ENCODE measurements around the gene ADGRA1. TPM values are rescaled to one million over a fixed set of nuclear protein-coding genes. Genes with fewer than 3 reads are reported as not detected.

Gene ADGRA1
- total RNA-seq, 6 donors from 2014 or later, result 0.30 to 1.0 (median 0.39) TPM; not detected in 1

GRCh38 chr10:133045556-133046389, 42.0 kb upstream of the ADGRA1 start:
- DNase-seq (peak in 1 of 2 donors; percentile 58), ATAC-seq (ENCODE audit: low FRiP score in 2 of 2) (no peak)
- Histone ChIP-seq H3K36me3 (no peaks in the 10 kb centered on the region), H3K27ac (no peak overlapping the region), H3K4me1 (no peaks in the 10 kb centered on the region), H3K9me3 (no peaks in the 10 kb centered on the region), H3K4me3 (no peak overlapping the region), H3K27me3 (peaks cover 0 to 3% (median 0%) of the 10 kb centered on the region in 4 donors)
- TF ChIP-seq EP300 (IDR thresholded peaks at IDR 0.05) (no peak), POLR2AphosphoS5 (IDR thresholded peaks at IDR 0.05) (no peak), CTCF (IDR thresholded peaks at IDR 0.05) (no peak), POLR2A (IDR thresholded peaks at IDR 0.05) (no peak)
- WGBS, 2 donors, result 76 to 81% methylated on average over 24 to 26 of the region's 26 CpGs

DNA sequence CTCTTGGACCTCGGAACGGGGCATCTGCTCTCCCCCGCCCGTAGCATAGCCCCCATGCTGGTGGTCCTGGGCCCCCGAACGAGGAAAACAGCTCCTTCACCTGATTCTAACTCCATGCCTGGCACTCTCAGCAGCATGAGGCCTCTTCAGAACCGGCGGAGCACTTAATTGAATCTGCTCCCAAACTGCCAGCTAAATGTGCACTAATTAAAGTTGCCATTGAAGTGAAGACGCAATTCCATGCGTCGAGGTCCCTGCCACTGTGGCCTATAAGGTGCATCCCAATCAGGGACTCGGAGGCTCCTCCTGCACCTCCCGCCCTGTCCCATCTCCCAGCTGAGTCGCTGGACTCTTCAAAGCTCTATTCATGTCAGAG, 41.3 kb upstream of the ADGRA1 start:
- DNase-seq (no peak), ATAC-seq (ENCODE audit: low FRiP score in 2 of 2) (no peak)
- no peak overlapping the region for H3K4me3 ChIP-seq
- no peak for TF ChIP-seq POLR2AphosphoS5 (IDR thresholded peaks at IDR 0.05)
- no peaks in the 10 kb centered on the region for H3K36me3 ChIP-seq
- H3K9me3 ChIP-seq, result no peaks in the 10 kb centered on the region
- H3K27me3 ChIP-seq, result peaks cover 0 to 3% (median 0%) of the 10 kb centered on the region in 4 donors
- H3K27ac ChIP-seq, result no peak overlapping the region
- H3K4me1 ChIP-seq, result no peaks in the 10 kb centered on the region
- 65 to 68% methylated on average over 6 to 14 of the region's 14 CpGs for WGBS, 2 donors

DNA sequence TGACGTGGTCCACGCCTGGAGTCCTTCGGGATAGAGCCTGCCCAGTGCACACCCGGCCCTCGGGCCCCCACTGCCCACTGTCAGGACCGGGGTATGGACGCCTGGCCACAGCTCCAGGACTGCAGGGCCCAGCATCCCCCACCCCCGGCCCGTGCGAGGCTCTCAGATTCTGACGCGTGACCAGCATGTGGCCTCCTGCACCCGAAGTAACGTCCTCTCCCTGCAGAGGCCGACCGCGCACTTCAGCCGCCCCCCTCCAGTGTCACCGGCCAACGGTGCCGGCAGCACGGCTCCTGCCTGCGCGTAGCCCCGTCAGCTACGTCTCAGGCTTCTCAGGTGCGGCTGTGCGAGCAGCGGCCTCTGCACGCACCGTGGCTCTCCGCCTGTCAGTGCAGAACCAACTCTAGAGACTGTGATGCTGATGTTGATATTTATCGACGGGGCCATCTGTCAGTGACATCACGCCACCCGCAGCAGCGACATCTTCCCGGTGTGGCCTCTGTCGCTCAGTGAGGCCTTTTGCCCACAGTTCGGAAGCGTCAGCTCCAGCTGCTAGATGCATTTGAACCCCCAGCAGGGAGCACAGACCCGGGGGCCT, 40.1 kb upstream of the ADGRA1 start:
- peak in 1 of 2 donors; percentile 74 for DNase-seq
- Histone ChIP-seq H3K36me3 (no peaks in the 10 kb centered on the region), H3K27me3 (peaks cover 0 to 3% (median 0%) of the 10 kb centered on the region in 4 donors), H3K9me3 (no peaks in the 10 kb centered on the region), H3K27ac (no peak overlapping the region), H3K4me3 (no peak overlapping the region), H3K4me1 (no peaks in the 10 kb centered on the region)
- 74 to 81% methylated on average over 12 to 41 of the region's 42 CpGs for WGBS, 2 donors
- TF ChIP-seq POLR2A (IDR thresholded peaks at IDR 0.05) (no peak), EP300 (IDR thresholded peaks at IDR 0.05) (no peak), POLR2AphosphoS5 (IDR thresholded peaks at IDR 0.05) (no peak), CTCF (IDR thresholded peaks at IDR 0.05) (no peak)
- ATAC-seq (ENCODE audit: low FRiP score in 2 of 2), result no peak

- TF ChIP-seq POLR2AphosphoS5 (IDR thresholded peaks at IDR 0.05), result no peak
- TF ChIP-seq EP300 (IDR thresholded peaks at IDR 0.05), result no peak
- TF ChIP-seq POLR2A (IDR thresholded peaks at IDR 0.05), result no peak
- TF ChIP-seq CTCF (IDR thresholded peaks at IDR 0.05), result no peak
- Histone ChIP-seq H3K4me1 (no peaks in the 10 kb centered on the region), H3K4me3 (no peak overlapping the region), H3K27me3 (peaks cover 0 to 3% (median 0%) of the 10 kb centered on the region in 4 donors), H3K27ac (no peak overlapping the region), H3K9me3 (no peaks in the 10 kb centered on the region), H3K36me3 (no peaks in the 10 kb centered on the region)
- ATAC-seq (ENCODE audit: low FRiP score in 2 of 2) (no peak), DNase-seq (peak in 1 of 2 donors; percentile 54)
- 36% methylated on average over 13 of the region's 13 CpGs; no CpG with 5 or more reads in 1 of the 2 donors for WGBS, 2 donors
Observed at GRCh38 chr10:133048266-133048665, 39.5 kb upstream of the ADGRA1 start.

GRCh38 chr10:133048926-133049325, 38.8 kb upstream of the ADGRA1 start:
- TF ChIP-seq CTCF (IDR thresholded peaks at IDR 0.05) (no peak), POLR2A (IDR thresholded peaks at IDR 0.05) (no peak), EP300 (IDR thresholded peaks at IDR 0.05) (no peak), POLR2AphosphoS5 (IDR thresholded peaks at IDR 0.05) (no peak)
- ATAC-seq (ENCODE audit: low FRiP score in 2 of 2), result no peak

More at GRCh38 chr10:133048926-133049325, 38.8 kb upstream of the ADGRA1 start:
- peak in 1 of 2 donors; percentile 42 for DNase-seq
- Histone ChIP-seq H3K36me3 (no peaks in the 10 kb centered on the region), H3K4me1 (no peaks in the 10 kb centered on the region), H3K4me3 (no peak overlapping the region), H3K9me3 (no peaks in the 10 kb centered on the region), H3K27ac (no peak overlapping the region), H3K27me3 (peaks cover 0 to 3% (median 0%) of the 10 kb centered on the region in 4 donors)
- 84 to 88% methylated on average over 10 to 12 of the region's 13 CpGs for WGBS, 2 donors
